ENCODE results near the gene ADCYAP1R1. TPM values are rescaled to one million over a fixed set of nuclear protein-coding genes. Genes with fewer than 3 reads are reported as not detected.
A peak's percentile ranks its signal among the peaks of the same experiment; 100 is the strongest.

The ADCYAP1R1 gene
- total RNA-seq, 1 donor from 2014 or later = 0.39 TPM

DNA sequence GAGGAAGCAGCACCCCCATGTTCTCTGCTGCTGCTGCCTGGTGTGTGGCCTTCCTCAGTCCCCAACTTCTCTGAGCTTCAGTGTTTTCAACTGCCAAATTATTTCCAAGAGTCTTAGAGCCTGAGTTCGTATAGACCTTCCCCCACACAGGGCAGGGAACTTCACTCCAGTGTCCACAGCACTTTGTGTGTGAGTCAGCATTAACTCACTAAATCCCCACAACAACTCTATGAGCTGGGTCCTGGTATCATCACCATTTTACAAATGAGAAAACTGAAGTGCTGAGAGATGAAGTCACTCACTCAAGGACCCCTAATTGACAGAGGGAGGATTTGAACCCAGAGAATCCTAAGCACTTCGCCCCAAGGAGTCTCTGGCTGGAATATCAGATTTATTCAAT lies 48.3 kb downstream of the ADCYAP1R1 start:
- no peaks in the 10 kb centered on the region for H3K4me1 ChIP-seq
- H3K36me3 Mint-ChIP-seq = peaks cover 12% of the 10 kb centered on the region
- peaks cover 3% of the 10 kb centered on the region for H3K4me1 Mint-ChIP-seq
- H3K27me3 ChIP-seq = peaks cover 4% of the 10 kb centered on the region
- H4K20me1 ChIP-seq (ENCODE audit: low read depth) = no peaks in the 10 kb centered on the region
- H3K9me3 Mint-ChIP-seq = no peaks in the 10 kb centered on the region
- no peak overlapping the region for H3K4me2 ChIP-seq
- no peaks in the 10 kb centered on the region for H3K79me2 ChIP-seq (ENCODE audit: low read depth)
- H3F3A ChIP-seq (ENCODE audit: low read depth) = no peaks in the 10 kb centered on the region
- H3K27ac Mint-ChIP-seq = no peak overlapping the region
- TF ChIP-seq EZH2phosphoT487 (IDR thresholded peaks at IDR 0.05) = no peak
- H3K4me3 Mint-ChIP-seq = no peak overlapping the region
- H2AFZ ChIP-seq (replicated peaks) = no peak overlapping the region
- no peak overlapping the region for H3K4me3 ChIP-seq
- no peaks in the 10 kb centered on the region for H3K9me3 ChIP-seq (ENCODE audit: low read depth)
- no peak overlapping the region for H3K27ac ChIP-seq
- H3K36me3 ChIP-seq = no peaks in the 10 kb centered on the region
- peaks cover 11% of the 10 kb centered on the region for H3K27me3 Mint-ChIP-seq (ENCODE audit: insufficient read depth, low read depth)
- DNase-seq (ENCODE audit: low spot score) = no peak
- H3K9ac ChIP-seq = no peak overlapping the region

DNA sequence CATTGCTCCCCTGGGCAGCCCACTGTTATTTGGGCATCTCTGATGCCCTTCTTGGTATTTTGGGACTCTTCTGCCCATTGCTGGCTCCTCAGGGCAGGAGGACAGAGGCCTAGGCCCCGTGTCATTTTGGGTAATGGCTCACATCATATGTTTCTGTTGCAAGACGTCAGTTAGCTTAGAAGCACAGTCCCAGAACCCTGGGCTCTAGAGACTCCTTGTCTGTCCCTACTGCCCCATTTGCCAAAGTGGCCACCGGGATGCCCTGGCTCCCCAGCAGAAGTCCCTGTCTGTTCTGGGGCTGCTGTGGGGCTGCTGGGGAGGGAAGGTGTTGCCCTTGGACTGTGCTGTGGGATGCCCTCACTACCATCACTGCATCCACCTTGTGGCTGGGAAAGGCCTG lies 48.8 kb downstream of the ADCYAP1R1 start:
- Mint-ChIP-seq H3K27ac (no peak overlapping the region), H3K4me3 (no peak overlapping the region), H3K4me1 (peaks cover 3% of the 10 kb centered on the region), H3K36me3 (peaks cover 13% of the 10 kb centered on the region), H3K27me3 (ENCODE audit: insufficient read depth, low read depth) (peaks cover 11% of the 10 kb centered on the region), H3K9me3 (no peaks in the 10 kb centered on the region)
- H3K9ac ChIP-seq = no peak overlapping the region
- H4K20me1 ChIP-seq (ENCODE audit: low read depth) = no peaks in the 10 kb centered on the region
- no peaks in the 10 kb centered on the region for H3K36me3 ChIP-seq
- H3K4me2 ChIP-seq = no peak overlapping the region
- H3K27me3 ChIP-seq = peaks cover 4% of the 10 kb centered on the region
- no peaks in the 10 kb centered on the region for H3K4me1 ChIP-seq
- no peaks in the 10 kb centered on the region for H3K9me3 ChIP-seq (ENCODE audit: low read depth)
- H3F3A ChIP-seq (ENCODE audit: low read depth) = no peaks in the 10 kb centered on the region
- H2AFZ ChIP-seq (replicated peaks) = no peak overlapping the region
- no peak overlapping the region for H3K27ac ChIP-seq
- TF ChIP-seq, protein P1, sequence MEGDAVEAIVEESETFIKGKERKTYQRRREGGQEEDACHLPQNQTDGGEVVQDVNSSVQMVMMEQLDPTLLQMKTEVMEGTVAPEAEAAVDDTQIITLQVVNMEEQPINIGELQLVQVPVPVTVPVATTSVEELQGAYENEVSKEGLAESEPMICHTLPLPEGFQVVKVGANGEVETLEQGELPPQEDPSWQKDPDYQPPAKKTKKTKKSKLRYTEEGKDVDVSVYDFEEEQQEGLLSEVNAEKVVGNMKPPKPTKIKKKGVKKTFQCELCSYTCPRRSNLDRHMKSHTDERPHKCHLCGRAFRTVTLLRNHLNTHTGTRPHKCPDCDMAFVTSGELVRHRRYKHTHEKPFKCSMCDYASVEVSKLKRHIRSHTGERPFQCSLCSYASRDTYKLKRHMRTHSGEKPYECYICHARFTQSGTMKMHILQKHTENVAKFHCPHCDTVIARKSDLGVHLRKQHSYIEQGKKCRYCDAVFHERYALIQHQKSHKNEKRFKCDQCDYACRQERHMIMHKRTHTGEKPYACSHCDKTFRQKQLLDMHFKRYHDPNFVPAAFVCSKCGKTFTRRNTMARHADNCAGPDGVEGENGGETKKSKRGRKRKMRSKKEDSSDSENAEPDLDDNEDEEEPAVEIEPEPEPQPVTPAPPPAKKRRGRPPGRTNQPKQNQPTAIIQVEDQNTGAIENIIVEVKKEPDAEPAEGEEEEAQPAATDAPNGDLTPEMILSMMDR (IDR thresholded peaks at IDR 0.05) = no peak
- no peak for TF ChIP-seq EZH2 (IDR thresholded peaks at IDR 0.05)
- no peak for TF ChIP-seq EZH2phosphoT487 (IDR thresholded peaks at IDR 0.05)
- H3K4me3 ChIP-seq = no peak overlapping the region
- no peak for DNase-seq (ENCODE audit: low spot score)
- H3K79me2 ChIP-seq (ENCODE audit: low read depth) = no peaks in the 10 kb centered on the region

DNA sequence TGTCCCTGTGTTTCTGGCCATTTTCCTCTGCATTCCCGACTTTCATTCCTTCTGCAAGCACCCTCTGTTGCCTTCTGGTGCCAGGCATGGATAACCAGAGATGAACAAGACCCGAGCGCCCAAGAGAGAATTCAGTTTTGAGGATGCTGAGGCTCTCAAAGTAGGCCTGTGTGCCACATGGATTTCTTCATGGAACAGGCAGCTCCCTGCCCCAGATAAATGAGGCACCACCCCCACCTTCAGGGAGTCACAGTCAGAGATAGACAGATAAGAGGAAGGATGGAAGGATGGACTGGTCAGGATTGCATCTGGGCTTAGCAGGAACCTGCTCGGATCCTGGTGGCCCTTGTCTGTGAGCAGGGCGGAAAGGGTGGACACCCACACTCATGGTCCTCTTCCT lies 49.4 kb downstream of the ADCYAP1R1 start:
- Histone ChIP-seq H3K4me3 (no peak overlapping the region), H3K4me1 (no peaks in the 10 kb centered on the region), H3K9ac (no peak overlapping the region), H3K79me2 (ENCODE audit: low read depth) (no peaks in the 10 kb centered on the region), H3F3A (ENCODE audit: low read depth) (no peaks in the 10 kb centered on the region), H2AFZ (replicated peaks) (no peak overlapping the region), H3K27ac (no peak overlapping the region), H3K9me3 (ENCODE audit: low read depth) (no peaks in the 10 kb centered on the region), H3K4me2 (no peak overlapping the region), H4K20me1 (ENCODE audit: low read depth) (no peaks in the 10 kb centered on the region), H3K27me3 (peaks cover under 1% of the 10 kb centered on the region), H3K36me3 (no peaks in the 10 kb centered on the region)
- H3K27me3 Mint-ChIP-seq (ENCODE audit: insufficient read depth, low read depth) = peaks cover 11% of the 10 kb centered on the region
- peaks cover 3% of the 10 kb centered on the region for H3K4me1 Mint-ChIP-seq
- TF ChIP-seq, protein P1 (IDR thresholded peaks at IDR 0.05) = no peak
- no peak for TF ChIP-seq EZH2 (IDR thresholded peaks at IDR 0.05)
- TF ChIP-seq EZH2phosphoT487 (IDR thresholded peaks at IDR 0.05) = no peak
- H3K27ac Mint-ChIP-seq = no peak overlapping the region
- peaks cover 13% of the 10 kb centered on the region for H3K36me3 Mint-ChIP-seq
- H3K9me3 Mint-ChIP-seq = no peaks in the 10 kb centered on the region
- DNase-seq (ENCODE audit: low spot score) = no peak
- H3K4me3 Mint-ChIP-seq = no peak overlapping the region

DNA sequence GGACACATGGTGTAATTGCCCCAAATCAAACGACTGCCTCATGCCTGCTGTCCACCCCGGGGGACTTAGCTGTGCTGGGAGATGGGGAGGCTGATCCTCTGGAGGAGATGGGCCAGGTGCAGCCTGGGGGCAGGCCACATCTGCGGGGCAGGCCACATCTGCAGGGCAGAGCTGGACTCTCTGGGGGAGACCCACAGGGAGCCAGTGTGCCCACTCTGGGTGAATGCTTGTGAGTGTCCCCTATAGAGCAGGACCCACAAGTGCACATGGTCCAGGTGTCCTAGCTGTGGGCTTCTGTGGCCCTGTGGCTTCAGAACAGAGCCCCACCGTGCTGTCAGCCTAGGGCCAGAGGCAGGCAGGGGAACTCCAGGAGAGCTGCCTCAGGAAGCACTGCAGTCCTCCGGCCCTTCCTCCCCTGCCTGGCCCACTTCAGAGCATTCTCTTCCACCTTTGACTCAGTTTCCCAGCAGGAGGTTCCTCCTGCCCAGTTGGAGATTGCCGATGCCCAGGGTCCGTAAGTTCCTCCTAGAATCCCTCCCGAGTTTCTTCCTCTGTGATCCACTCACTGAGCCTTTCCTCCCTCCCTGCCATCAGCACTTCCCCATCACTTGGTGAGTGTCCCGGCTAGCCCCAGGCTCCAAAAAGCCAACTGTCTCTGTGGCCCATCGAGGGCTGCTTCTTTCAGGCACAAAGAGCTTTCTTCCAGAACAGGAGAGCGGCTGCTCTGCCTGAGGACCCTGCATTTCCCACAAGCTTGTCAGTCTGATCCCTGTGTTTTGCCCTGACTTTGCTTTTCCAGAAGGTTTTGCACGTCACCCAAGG lies 50.3 kb downstream of the ADCYAP1R1 start:
- Histone ChIP-seq H2AFZ (replicated peaks) (no peak overlapping the region), H3K27ac (no peak overlapping the region), H3K4me2 (no peak overlapping the region), H3K4me1 (no peaks in the 10 kb centered on the region), H3K79me2 (ENCODE audit: low read depth) (no peaks in the 10 kb centered on the region), H3K27me3 (no peaks in the 10 kb centered on the region), H3K4me3 (no peak overlapping the region), H3F3A (ENCODE audit: low read depth) (no peaks in the 10 kb centered on the region), H4K20me1 (ENCODE audit: low read depth) (no peaks in the 10 kb centered on the region), H3K9ac (no peak overlapping the region), H3K9me3 (ENCODE audit: low read depth) (no peaks in the 10 kb centered on the region), H3K36me3 (no peaks in the 10 kb centered on the region)
- H3K27me3 Mint-ChIP-seq (ENCODE audit: insufficient read depth, low read depth) = peaks cover 11% of the 10 kb centered on the region
- DNase-seq (ENCODE audit: low spot score) = no peak
- TF ChIP-seq EZH2 (IDR thresholded peaks at IDR 0.05) (no peak), EZH2phosphoT487 (IDR thresholded peaks at IDR 0.05) (no peak)
- TF ChIP-seq, protein P1 (IDR thresholded peaks at IDR 0.05) = no peak
- no peak overlapping the region for H3K4me3 Mint-ChIP-seq
- H3K27ac Mint-ChIP-seq = peak overlapping the region; percentile 66
- H3K9me3 Mint-ChIP-seq = no peaks in the 10 kb centered on the region
- peaks cover 13% of the 10 kb centered on the region for H3K36me3 Mint-ChIP-seq
- peaks cover under 1% of the 10 kb centered on the region for H3K4me1 Mint-ChIP-seq
